ENCODE data around the gene ATAD3C. TPM values are rescaled to one million over a fixed set of nuclear protein-coding genes. Genes with fewer than 3 reads are reported as not detected.

The ATAD3C gene
- total RNA-seq (2012; rRNA removed) (not detected in 2 replicates), polyA plus RNA-seq (2012; rRNA removed) (not detected in 2 replicates), Bru-seq, nascent RNA (percentile 10 among the genes with signal in this experiment), BruChase-seq, experiment 1, labeled RNA remaining after a 6-hour chase (percentile 15 among the genes with signal in this experiment), BruChase-seq, experiment 2, labeled RNA remaining after a 2-hour chase (percentile 12 among the genes with signal in this experiment)
- polyA plus RNA-seq (2012; cell fraction: cytosol; rRNA removed), result not detected in 2 replicates
- polyA plus RNA-seq (2012; cell fraction: nucleus; rRNA removed; ENCODE audit: low replicate concordance), result 0.16 and 0.21 TPM in 2 replicates
- long read RNA-seq, result 0 reads

DNA sequence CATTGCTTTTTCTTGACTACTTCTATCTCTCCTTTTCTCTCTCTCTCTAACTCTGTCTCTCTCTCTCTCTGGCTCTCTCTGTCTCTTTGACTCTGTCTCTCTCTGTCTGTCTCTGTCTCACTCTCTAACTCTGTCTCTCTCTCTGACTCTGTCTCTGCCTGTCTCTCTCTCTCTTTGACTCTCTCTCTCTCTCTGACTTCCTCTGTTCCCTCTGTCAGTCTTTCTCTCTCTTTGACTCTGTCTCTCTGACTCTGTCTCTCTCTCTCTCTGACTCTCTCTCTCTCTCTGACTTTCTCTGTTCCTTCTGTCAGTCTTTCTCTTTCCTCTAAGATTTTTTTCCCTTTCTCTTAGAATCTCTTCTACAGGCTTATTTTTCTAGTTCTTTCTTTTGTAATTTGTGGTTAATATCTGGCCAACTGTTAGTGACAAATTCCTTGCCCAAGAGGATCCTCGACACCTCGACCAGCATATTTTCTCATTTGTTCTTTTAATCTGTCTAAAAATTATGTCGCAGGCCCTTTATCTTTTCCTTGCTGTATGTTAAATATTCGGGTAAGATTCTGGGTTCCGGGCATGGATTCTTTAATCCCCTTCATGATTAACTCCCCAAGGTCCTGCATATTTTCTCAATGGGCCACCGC is at the start of gene ATAD3C:
TSS of gene ATAD3C (plus strand) at position 591 of the 641 bp plus-strand sequence. CDS start 995 bp downstream, outside the sequence.
- Histone ChIP-seq H3K4me2 (ENCODE audit: low read depth, low read length) (no peak within 1 kb of the TSS), H2BK20ac (ENCODE audit: low read depth, low read length) (no peak within 1 kb of the TSS), H3K14ac (replicated peaks; ENCODE audit: low read depth, low read length) (no peak within 1 kb of the TSS), H3K9me1 (ENCODE audit: insufficient read depth, low read length) (no peaks in the 10 kb centered on the region), H4K5ac (ENCODE audit: low read depth, low read length) (no peak within 1 kb of the TSS), H3K18ac (ENCODE audit: low read depth, low read length) (no peak within 1 kb of the TSS), H2BK120ac (ENCODE audit: low read depth, low read length) (no peak within 1 kb of the TSS), H3K23ac (ENCODE audit: low read depth, low read length) (no peak within 1 kb of the TSS), H3K4me1 (ENCODE audit: control insufficient read depth, insufficient read depth, low read length) (no peaks in the 10 kb centered on the region), H3K9ac (ENCODE audit: low read depth, low read length) (no peak within 1 kb of the TSS), H2AFZ (replicated peaks; ENCODE audit: low read length, poor library complexity) (no peak within 1 kb of the TSS), H3K79me1 (ENCODE audit: low read depth in 1 of 2, low read length in 2 of 2) (no peaks in the 10 kb centered on the region), H3K4ac (ENCODE audit: low read depth, low read length) (no peak within 1 kb of the TSS), H3K36me3 (ENCODE audit: control insufficient read depth, insufficient read depth, low read length) (no peaks in the 10 kb centered on the region), H2BK15ac (ENCODE audit: low read depth, low read length) (no peak within 1 kb of the TSS), H4K8ac (ENCODE audit: low read depth in 2 of 2, low read length in 2 of 2) (no peak within 1 kb of the TSS), H3K27ac (ENCODE audit: insufficient read depth, low read length) (no peak within 1 kb of the TSS), H3K9me3 (ENCODE audit: control insufficient read depth, insufficient read depth, low read length) (no peaks in the 10 kb centered on the region), H4K20me1 (ENCODE audit: insufficient read depth, low read length) (no peaks in the 10 kb centered on the region), H3K4me3 (ENCODE audit: insufficient read depth, low read depth, low read length) (no peak within 1 kb of the TSS), H3K27me3 (ENCODE audit: control insufficient read depth, insufficient read depth, low read length) (peaks cover 8% of the 10 kb centered on the region), H4K91ac (ENCODE audit: insufficient read depth, low read depth, low read length) (no peak within 1 kb of the TSS), H2AK9ac (replicated peaks; ENCODE audit: low read depth, low read length, poor library complexity) (no peak within 1 kb of the TSS), H3K56ac (ENCODE audit: extremely low read depth, insufficient read depth, low read length) (no peak within 1 kb of the TSS), H2BK5ac (ENCODE audit: low read depth, low read length, poor library complexity, severe bottlenecking) (no peak within 1 kb of the TSS), H2AK5ac (ENCODE audit: low read depth, low read length) (no peak within 1 kb of the TSS)
- CTCF ChIA-PET, result interaction anchor here (1.9 kb wide), 1 partner anchor 8 kb away, joined by 6 read pairs; no protein-coding TSS in a partner anchor
- WGBS, 2 experiments (ENCODE audit: extremely low coverage in 2 of 2, insufficient read length in 1 of 2), result no CpG with 5 or more reads among the region's 6 CpGs
- in situ Hi-C loops (cut with MboI; ENCODE audit: low sequenced_read_pairs), result no loop called here
- dilution Hi-C loops (cut with HindIII; ENCODE audit: low sequenced_read_pairs, unreplicated experiment), result no loop called here
- POLR2A ChIA-PET (ENCODE audit: unreplicated experiment), result no interaction called here
- BruUV-seq (replicated peaks), result no TSS peak
- ATAC-seq (ENCODE audit: low read depth) (no peak), DNase-seq (no peak)
- intact Hi-C loops (cut with micrococcal nuclease), result no loop called here
- TF ChIP-seq SMC3 (IDR thresholded peaks at IDR 0.05; ENCODE audit: low read depth, low read length) (no peak), FOS (IDR thresholded peaks at IDR 0.05; ENCODE audit: low read depth, low read length) (no peak), POLR2A (IDR thresholded peaks at IDR 0.05; ENCODE audit: low read depth, low read length) (no peak), MAZ (IDR thresholded peaks at IDR 0.05; ENCODE audit: borderline replicate concordance, low read depth, low read length) (no peak), BHLHE40 (IDR thresholded peaks at IDR 0.05; ENCODE audit: low read depth, low read length) (no peak), CEBPB (IDR thresholded peaks at IDR 0.05; ENCODE audit: low read depth, low read length) (no peak), MAFK (IDR thresholded peaks at IDR 0.05; ENCODE audit: low read depth, low read length) (no peak), CHD1 (IDR thresholded peaks at IDR 0.05; ENCODE audit: low read depth, low read length) (no peak), MXI1 (IDR thresholded peaks at IDR 0.05; ENCODE audit: borderline replicate concordance, low read depth, low read length) (no peak), RFX5 (IDR thresholded peaks at IDR 0.05; ENCODE audit: low read depth, low read length) (no peak), RAD21 (IDR thresholded peaks at IDR 0.05; ENCODE audit: low read length) (no peak)
- TF ChIP-seq, protein P1, sequence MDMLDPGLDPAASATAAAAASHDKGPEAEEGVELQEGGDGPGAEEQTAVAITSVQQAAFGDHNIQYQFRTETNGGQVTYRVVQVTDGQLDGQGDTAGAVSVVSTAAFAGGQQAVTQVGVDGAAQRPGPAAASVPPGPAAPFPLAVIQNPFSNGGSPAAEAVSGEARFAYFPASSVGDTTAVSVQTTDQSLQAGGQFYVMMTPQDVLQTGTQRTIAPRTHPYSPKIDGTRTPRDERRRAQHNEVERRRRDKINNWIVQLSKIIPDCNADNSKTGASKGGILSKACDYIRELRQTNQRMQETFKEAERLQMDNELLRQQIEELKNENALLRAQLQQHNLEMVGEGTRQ (IDR thresholded peaks at IDR 0.05; ENCODE audit: low read depth, low read length), result no peak
- TF ChIP-seq, protein P2, sequence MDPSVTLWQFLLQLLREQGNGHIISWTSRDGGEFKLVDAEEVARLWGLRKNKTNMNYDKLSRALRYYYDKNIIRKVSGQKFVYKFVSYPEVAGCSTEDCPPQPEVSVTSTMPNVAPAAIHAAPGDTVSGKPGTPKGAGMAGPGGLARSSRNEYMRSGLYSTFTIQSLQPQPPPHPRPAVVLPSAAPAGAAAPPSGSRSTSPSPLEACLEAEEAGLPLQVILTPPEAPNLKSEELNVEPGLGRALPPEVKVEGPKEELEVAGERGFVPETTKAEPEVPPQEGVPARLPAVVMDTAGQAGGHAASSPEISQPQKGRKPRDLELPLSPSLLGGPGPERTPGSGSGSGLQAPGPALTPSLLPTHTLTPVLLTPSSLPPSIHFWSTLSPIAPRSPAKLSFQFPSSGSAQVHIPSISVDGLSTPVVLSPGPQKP (IDR thresholded peaks at IDR 0.05; ENCODE audit: borderline replicate concordance, low read depth, low read length), result no peak
